ENCODE results near the gene MAML2. TPM values are rescaled to one million over a fixed set of nuclear protein-coding genes. Genes with fewer than 3 reads are reported as not detected.
A peak's percentile ranks its signal among the peaks of the same experiment; 100 is the strongest.

MAML2 gene
- total RNA-seq, 1 experiment from 2014 or later: 28.3 TPM

DNA sequence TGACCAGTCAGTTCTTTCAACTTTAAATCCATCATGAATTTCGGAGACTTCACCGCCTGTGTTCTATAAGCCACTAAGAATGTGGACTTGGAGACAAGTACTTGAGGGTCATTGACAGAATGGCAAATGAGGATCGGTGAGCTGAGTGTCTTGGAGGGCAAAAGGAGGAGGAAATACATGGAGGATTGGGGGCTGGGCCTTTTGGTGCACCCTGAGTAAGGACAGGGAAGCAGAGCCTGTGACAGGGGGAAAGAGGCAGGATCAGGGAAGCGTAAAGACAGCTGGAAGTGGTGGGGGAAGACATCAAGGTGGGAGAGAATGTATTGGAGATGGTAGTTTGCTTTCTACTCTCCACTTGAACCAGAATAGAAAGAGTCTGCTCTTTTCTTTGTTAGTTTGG lies 348.7 kb downstream of the MAML2 start:
- no peak for DNase-seq
- no peaks in the 10 kb centered on the region for H3K9me3 ChIP-seq (ENCODE audit: insufficient read depth, low read depth)
- H3K4me3 ChIP-seq: no peak overlapping the region
- no peak overlapping the region for H3K27ac ChIP-seq
- H2AFZ ChIP-seq: no peak overlapping the region
- H3K9me2 ChIP-seq (ENCODE audit: insufficient read depth): no peaks in the 10 kb centered on the region
- no peak overlapping the region for H3K4me2 ChIP-seq
- H3F3A ChIP-seq (ENCODE audit: insufficient read depth, low read depth): peaks cover 24% of the 10 kb centered on the region
- intact Hi-C loops (cut with micrococcal nuclease; ENCODE audit: unreplicated experiment): loop anchor here (5.0 kb wide), 2 partner anchors 103 to 348 kb away; partner anchors contain the start of gene MAML2
- peaks cover 14% of the 10 kb centered on the region for H3K36me3 ChIP-seq (ENCODE audit: low read depth)
- peaks cover 30% of the 10 kb centered on the region for H3K4me1 ChIP-seq (replicated peaks; ENCODE audit: insufficient read depth)
- no peaks in the 10 kb centered on the region for H3K27me3 ChIP-seq (ENCODE audit: insufficient read depth, low read depth)
- BruUV-seq (replicated peaks): no TSS peak
- ChIA-PET POLR2A (ENCODE audit: unreplicated experiment) (no interaction called here), CTCF (no interaction called here)
- TF ChIP-seq, protein P1, sequence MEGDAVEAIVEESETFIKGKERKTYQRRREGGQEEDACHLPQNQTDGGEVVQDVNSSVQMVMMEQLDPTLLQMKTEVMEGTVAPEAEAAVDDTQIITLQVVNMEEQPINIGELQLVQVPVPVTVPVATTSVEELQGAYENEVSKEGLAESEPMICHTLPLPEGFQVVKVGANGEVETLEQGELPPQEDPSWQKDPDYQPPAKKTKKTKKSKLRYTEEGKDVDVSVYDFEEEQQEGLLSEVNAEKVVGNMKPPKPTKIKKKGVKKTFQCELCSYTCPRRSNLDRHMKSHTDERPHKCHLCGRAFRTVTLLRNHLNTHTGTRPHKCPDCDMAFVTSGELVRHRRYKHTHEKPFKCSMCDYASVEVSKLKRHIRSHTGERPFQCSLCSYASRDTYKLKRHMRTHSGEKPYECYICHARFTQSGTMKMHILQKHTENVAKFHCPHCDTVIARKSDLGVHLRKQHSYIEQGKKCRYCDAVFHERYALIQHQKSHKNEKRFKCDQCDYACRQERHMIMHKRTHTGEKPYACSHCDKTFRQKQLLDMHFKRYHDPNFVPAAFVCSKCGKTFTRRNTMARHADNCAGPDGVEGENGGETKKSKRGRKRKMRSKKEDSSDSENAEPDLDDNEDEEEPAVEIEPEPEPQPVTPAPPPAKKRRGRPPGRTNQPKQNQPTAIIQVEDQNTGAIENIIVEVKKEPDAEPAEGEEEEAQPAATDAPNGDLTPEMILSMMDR (conservative IDR thresholded peaks at IDR 0.05): no peak
- TF ChIP-seq EZH2 (IDR thresholded peaks at IDR 0.05; ENCODE audit: low read depth): no peak
- H3K79me2 ChIP-seq (ENCODE audit: low read depth): peaks cover 5% of the 10 kb centered on the region; the same call in 1 of the 2 replicates
- no peaks in the 10 kb centered on the region for H4K20me1 ChIP-seq (ENCODE audit: insufficient read depth)

DNA sequence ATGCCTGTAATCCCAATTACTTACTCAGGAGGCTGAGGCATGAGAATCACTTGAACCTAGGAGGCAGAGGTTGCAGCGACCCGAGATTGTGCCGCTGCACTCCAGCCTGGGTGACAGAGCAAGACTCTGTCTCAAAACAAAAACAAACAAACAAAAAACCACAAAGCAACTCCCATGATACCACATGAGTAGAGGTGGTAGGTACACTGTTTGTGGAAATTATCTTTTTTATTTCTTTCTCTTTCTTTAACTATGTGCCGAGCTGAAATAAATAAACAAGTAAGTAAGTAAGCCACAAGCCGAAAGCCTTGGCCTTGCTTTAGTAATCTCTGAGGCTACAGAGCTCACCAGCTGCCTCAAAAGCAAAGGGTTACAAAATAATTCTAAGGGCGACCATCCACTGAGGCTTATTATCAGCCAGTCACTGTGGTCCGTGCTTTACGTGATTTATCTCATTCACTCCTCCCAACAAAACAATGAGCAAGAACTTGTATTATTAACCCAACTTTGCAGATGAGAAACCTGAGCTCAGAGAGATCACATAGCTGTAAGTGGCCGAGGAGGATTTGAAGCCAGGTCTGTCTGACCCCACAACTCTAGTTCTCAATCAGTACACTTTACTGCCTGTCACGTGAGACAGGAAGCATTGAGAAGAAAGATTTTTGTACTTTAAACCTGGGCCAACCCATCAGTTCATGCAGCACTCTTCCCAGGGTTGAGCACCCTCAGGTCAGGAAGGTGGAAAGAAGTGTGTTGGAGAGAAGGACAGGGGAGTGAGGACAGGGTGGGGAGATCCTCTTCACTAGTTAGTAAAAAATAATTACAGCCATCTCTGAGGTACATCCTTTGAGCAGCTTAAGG lies 349.3 kb downstream of the MAML2 start:
- H3K27me3 ChIP-seq (ENCODE audit: insufficient read depth, low read depth): no peaks in the 10 kb centered on the region
- no TSS peak for BruUV-seq (replicated peaks)
- CTCF ChIA-PET: no interaction called here

DNA sequence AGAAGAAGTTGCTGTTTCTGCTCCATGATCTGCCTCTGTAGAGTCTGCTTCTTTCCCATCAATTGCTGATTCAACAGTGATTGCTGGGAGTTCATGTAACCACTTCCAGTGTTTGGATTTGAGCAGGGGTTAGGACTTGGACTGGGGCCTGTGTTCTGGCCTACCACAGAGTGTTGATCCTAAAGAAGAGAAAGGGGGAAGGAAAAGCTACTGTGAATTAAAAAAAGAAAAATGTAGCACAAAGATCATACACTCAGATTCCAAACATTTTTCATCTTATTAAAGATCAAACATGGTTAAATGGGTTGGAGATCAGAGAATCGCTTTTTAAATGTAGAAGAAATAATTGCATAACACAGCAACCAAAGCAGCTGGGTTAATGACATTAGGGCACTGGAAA lies 351.4 kb downstream of the MAML2 start:
- Histone ChIP-seq H3K4me3 (no peak overlapping the region), H2AFZ (no peak overlapping the region), H3K9me3 (ENCODE audit: insufficient read depth, low read depth) (no peaks in the 10 kb centered on the region; the same call in 1 of the 2 replicates), H3K9me2 (ENCODE audit: insufficient read depth) (no peaks in the 10 kb centered on the region), H3K4me1 (replicated peaks; ENCODE audit: insufficient read depth) (peaks cover 30% of the 10 kb centered on the region), H3K79me2 (ENCODE audit: low read depth) (peaks cover 5% of the 10 kb centered on the region; the same call in 1 of the 2 replicates), H3F3A (ENCODE audit: insufficient read depth, low read depth) (peaks cover 24% of the 10 kb centered on the region), H3K27me3 (ENCODE audit: insufficient read depth, low read depth) (no peaks in the 10 kb centered on the region), H3K27ac (peak overlapping the region; percentile 75), H3K4me2 (peak overlapping the region; percentile 36), H4K20me1 (ENCODE audit: insufficient read depth) (no peaks in the 10 kb centered on the region), H3K36me3 (ENCODE audit: low read depth) (peaks cover 33% of the 10 kb centered on the region)
- intact Hi-C loops (cut with micrococcal nuclease; ENCODE audit: unreplicated experiment): loop anchor here (1.0 to 5.0 kb wide), 7 partner anchors 21 to 351 kb away; partner anchors contain the start of genes MAML2 and MTMR2
- no peak for TF ChIP-seq EZH2 (IDR thresholded peaks at IDR 0.05; ENCODE audit: low read depth)
- TF ChIP-seq, protein P1 (conservative IDR thresholded peaks at IDR 0.05): no peak
- DNase-seq: peak in 1 of 2 experiments; percentile 56
- CTCF ChIA-PET: no interaction called here
- POLR2A ChIA-PET (ENCODE audit: unreplicated experiment): interaction anchor here (0.6 kb wide), 1 partner anchor 69 kb away, joined by 7 read pairs; no protein-coding TSS in a partner anchor
- no TSS peak for BruUV-seq (replicated peaks)

More for the DNA sequence above, 349.3 kb downstream of the MAML2 start:
- H3K9me3 ChIP-seq (ENCODE audit: insufficient read depth, low read depth): no peaks in the 10 kb centered on the region
- intact Hi-C loops (cut with micrococcal nuclease; ENCODE audit: unreplicated experiment): loop anchor here (5.0 kb wide), 2 partner anchors 104 to 349 kb away; partner anchors contain the start of gene MAML2
- H3K4me1 ChIP-seq (replicated peaks; ENCODE audit: insufficient read depth): peaks cover 30% of the 10 kb centered on the region
- no peak overlapping the region for H3K4me3 ChIP-seq
- H3K79me2 ChIP-seq (ENCODE audit: low read depth): peaks cover 5% of the 10 kb centered on the region; the same call in 1 of the 2 replicates
- no peaks in the 10 kb centered on the region for H3K9me2 ChIP-seq (ENCODE audit: insufficient read depth)
- peaks cover 24% of the 10 kb centered on the region for H3F3A ChIP-seq (ENCODE audit: insufficient read depth, low read depth)
- no peak overlapping the region for H3K27ac ChIP-seq
- no peak overlapping the region for H3K4me2 ChIP-seq
- no peaks in the 10 kb centered on the region for H4K20me1 ChIP-seq (ENCODE audit: insufficient read depth)
- no peak for DNase-seq
- H3K36me3 ChIP-seq (ENCODE audit: low read depth): peaks cover 21% of the 10 kb centered on the region
- TF ChIP-seq, protein P1 (conservative IDR thresholded peaks at IDR 0.05): no peak
- TF ChIP-seq EZH2 (IDR thresholded peaks at IDR 0.05; ENCODE audit: low read depth): no peak
- H2AFZ ChIP-seq: no peak overlapping the region
- POLR2A ChIA-PET (ENCODE audit: unreplicated experiment): no interaction called here

Data from PC-9 (cell line).